GM10847 (cell line): Measurements from ENCODE around the gene SCYL3.

Experiments
- POLR2A ChIP-seq: IDR thresholded peaks from 2 replicates; pipeline ENCODE4 v1.6.1; 2011; ENCODE audit not compliant: insufficient read length; ENCODE audit errors: extremely low read depth

Gene SCYL3, protein sequence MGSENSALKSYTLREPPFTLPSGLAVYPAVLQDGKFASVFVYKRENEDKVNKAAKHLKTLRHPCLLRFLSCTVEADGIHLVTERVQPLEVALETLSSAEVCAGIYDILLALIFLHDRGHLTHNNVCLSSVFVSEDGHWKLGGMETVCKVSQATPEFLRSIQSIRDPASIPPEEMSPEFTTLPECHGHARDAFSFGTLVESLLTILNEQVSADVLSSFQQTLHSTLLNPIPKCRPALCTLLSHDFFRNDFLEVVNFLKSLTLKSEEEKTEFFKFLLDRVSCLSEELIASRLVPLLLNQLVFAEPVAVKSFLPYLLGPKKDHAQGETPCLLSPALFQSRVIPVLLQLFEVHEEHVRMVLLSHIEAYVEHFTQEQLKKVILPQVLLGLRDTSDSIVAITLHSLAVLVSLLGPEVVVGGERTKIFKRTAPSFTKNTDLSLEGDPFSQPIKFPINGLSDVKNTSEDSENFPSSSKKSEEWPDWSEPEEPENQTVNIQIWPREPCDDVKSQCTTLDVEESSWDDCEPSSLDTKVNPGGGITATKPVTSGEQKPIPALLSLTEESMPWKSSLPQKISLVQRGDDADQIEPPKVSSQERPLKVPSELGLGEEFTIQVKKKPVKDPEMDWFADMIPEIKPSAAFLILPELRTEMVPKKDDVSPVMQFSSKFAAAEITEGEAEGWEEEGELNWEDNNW

DNA sequence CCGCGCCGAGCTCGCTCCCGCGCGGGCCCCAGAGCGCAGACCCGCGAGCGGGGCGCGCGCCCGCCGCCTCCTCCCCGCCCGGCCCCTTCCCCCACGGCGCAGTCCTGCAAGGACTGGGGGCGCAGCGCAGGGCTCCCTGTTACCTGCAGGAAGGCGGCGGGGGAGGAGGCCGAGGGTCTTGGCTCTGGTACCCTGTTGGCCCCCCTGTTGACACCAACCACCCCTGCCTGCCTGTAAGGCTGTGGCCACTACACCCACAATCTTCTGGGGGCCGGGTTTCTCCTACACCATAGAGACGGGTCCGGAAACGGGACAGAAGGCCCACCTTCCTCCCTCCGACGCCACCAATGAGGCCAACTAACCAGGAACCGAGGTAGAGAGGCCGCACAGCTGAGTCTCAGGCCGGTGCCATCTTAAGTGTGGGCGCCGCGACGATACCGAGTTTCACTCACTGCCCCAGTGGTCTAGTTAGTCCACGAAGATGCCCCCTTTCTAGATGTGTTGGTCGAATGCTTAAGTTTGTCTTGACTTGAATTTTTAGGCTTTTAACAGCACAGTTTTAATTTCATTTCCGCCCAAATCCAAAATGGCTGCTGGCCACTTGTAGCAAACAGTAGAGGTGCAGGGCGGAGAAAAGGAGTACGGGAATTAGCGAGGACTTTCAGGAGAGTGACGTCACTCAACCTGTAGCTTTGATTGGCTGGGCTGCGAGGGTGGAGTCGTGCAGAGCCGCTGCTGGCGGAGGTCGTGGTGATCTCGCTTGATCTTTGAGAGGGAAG is at the start of gene SCYL3:
TSS of gene SCYL3 (minus strand) at position 252 of the 779 bp plus-strand sequence. CDS start 5,056 bp downstream, outside the sequence.
- peak; percentile 82 for TF ChIP-seq POLR2A

DNA sequence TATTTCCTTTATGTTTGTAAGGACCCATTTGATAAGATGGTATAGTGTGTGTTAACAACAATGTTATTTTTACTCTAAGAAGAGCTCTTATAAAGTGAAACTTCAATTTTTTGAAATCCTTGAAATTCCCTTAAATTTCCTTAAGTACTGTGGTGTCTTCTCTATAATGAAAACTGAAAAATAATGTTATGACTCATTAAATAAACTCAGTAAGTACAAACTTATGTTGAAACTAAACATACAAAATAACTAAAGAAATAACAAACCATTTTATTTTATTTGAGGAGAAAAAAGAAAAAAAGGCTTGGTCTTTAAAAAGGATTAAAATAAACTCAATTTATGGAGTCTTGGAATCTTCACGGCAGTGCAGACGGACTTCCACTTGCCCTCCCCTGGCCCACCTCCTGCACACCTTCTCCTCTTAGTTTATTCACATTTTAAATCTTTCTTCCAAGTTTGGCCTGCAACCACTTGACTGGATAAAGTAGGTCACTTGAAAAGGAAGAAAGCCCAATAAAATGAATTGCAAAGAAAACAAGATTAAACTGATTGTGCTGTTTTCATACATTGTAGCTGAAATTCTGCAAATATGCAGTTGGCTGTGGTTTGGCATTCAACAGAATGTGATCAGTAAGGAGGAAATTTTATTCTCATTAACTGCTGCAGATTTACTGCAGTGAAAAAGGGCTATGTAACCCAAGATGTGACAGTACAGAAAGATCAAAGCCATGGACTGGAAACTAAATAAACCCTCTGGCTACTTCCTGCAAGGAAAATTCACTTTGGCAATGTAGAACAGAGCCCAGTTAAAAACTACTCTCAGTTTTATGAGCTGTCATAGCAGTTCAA is 48.5 kb upstream of the SCYL3 start:
- no peak for TF ChIP-seq POLR2A

DNA sequence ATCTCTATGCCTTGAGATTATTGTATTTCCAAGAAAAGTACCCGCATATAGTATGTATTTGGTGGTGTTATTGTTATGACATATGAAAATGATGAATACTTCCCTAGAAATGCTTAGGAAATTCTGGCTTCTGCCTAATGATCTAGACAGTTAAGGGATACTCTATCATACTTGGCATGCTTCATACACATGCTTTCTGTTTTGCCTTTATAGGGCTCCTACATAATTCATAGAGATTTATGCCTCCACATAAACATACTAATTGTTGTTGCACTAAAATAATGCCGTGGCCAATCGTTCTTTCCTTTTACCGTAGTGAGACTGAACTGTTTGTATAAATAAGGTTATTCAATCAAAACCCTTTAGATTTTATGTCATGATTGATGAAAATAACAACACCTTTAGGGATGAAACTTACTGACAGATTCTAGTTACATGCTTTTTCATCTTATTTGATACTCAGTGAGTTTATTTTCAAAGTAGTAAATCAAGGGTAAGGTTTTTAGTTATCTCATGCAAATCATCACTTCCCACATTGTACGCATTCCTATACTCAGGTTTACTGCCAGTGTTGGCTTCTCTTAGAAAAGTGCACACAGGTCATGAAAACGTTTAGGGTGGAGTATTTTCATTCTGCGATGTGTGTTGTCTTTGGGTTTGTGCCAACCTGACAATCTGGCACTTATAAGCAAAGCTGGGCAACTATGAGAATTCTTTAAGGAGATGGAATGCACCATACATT is 40.5 kb upstream of the SCYL3 start:
- no peak for TF ChIP-seq POLR2A

DNA sequence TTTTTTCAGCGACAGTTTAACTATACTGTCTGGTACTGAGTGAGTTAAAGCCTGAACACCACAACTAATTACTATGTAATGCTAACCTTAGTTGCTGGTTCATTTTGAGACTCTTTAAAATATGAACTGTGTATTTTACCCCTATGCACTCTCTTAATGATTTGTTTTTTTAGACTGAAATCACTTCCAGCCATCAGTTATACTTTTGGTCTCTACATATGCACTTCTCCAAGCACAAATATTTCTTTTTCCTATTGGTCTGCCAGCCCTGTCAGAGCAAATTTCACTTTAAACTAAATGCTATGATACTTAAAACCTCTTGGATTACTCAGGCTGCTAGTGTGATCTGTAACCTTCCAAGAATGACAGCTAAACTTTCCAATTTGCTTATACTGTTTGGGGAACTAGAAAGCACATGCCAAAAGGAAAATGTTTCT is 38.1 kb upstream of the SCYL3 start:
- no peak for TF ChIP-seq POLR2A

DNA sequence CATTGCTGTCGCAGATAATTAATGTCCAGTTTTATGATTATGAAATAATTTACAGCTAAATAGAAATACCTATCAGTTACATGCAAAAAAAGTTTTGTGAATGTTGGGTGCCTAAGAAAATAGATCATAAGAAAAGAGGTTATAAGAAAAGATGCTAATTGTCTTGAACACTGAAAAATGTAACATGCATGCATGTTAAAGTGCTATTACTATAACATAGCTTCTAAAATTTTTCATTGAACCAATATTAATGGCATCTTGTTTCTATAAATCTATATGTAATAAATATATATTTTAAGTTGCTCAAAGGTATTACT is 35.5 kb upstream of the SCYL3 start:
- TF ChIP-seq POLR2A: no peak

DNA sequence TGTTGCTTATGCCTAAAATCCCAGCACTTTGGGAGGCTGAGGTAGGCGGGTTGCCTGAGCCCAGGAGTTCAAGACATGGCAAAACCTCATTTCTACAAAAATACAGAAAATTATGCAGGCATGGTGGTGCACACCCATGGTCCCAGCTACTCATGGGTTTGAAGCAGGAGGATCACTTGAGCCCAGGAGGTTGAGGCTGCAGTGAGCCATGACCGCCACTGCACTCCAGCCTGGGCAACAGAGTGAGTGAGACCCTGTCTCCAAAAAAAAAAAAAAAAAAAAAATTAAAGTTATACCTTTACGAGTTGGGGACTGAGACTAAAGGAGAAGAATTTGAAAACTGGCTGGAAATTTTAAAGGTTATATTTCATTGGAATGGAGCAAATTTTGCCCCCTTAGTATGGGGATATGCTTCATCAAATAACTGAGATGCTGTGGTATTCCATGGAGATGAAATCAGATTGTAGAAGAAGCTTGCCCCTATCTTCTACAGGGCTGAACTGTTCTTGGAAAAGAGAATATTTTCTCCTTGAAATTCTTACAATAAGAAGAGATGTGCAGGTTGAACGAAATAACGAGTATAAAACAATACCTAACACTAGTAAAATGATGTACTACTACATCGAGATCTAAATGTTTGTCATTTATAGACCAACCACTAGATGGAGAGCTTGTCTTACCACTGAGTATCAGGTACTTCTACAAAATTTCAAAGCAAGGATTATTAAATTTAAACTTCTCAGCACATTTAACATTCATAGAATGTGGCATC is 34.9 kb upstream of the SCYL3 start:
- TF ChIP-seq POLR2A: no peak

DNA sequence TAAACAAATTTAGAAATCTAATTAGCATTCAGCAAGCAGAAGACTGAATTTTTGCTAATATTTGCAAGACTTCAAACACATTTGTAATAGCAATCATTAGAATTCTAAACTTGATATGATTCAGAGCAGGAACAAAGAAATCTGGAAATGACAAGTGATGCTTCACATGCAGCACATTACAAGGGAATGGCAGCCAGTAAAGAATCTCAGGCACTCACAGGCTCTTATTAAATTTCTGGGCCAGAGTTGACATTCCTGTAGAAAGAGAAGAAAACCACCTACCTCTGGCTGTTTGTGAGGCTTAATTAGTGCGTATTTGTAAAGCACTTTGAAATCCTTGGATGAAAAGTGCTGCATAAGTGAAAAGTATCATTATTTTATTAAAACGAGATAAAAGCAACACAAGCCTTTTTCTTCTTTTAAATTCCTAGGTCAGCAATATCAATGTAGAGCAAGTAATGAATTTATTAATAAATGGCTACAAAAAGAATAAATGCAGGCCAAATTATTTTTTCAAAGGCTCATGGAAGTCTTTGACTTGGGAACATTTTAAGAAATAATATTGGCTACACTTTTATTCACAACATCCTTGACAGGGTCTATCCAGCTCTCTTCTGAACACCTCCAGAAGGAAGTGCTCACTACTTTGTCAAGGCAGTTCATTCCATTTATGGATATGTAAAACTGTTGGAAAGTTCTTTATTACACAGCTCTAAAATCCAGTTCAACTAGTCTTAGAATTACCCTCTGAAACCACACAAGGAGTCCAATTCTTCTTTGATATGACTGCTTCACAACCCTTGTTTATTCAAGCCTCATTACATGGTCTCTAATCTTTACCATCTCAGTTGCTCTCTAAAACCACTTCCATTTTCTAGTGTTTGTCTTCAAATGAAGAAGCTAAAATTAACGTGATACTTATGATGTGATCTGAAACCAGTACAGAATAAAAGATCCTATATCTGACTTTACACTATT is 32.1 kb upstream of the SCYL3 start:
- no peak for TF ChIP-seq POLR2A

DNA sequence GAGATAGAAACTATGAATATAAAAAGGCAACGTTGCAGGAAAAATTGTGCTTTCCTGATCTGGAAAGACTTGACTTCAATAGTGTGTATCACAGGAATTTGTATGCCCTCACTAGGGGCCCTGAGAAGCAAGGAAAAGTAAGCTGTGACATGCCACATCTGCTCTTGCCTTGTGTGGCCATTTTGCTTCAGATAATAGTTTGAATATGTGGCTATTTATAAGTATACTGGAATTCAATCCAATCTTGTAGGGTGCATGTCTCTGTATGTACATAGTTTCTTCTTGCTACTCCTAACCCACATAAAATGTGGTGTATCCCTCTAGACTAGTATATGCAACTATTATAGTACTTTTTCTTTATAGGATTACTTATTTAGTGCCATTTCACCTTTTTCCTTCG is 31.1 kb upstream of the SCYL3 start:
- no peak for TF ChIP-seq POLR2A

DNA sequence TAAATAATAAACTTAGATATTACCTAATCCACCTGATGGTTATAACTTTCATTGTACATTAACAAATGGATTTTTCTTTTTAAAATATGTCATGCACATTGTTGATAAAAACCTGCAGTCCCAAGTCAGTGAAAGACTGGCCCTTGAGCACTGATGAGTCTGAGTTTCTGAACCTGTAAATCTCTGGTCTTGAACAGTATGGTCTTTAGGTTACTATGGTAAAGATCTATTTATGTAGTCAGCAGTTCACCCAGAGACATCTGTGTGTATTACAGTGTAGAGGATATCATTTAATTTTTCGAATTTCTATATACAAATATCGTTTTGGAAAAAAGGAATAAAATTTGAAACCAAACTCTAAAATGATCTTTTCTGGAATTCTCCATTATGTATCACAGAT is 30.4 kb upstream of the SCYL3 start:
- TF ChIP-seq POLR2A: no peak

DNA sequence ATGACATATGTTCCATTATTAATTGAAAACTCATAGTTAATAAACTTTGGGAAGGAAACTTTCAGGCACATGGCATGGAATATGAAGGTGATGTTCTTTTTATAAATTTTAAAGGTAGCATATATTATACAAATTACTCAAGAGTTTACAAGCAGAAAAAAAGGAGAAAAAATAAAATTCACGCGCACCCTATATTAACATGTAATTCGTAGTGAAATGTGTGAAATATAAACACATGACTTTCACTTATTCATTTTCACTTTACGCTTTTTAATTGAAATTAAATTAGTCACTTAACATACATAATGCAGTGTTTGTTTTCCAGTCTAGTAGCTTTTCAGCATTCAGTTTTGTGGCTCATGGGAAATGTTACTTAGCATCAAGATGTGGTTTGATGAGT is 27.4 kb upstream of the SCYL3 start:
- no peak for TF ChIP-seq POLR2A

DNA sequence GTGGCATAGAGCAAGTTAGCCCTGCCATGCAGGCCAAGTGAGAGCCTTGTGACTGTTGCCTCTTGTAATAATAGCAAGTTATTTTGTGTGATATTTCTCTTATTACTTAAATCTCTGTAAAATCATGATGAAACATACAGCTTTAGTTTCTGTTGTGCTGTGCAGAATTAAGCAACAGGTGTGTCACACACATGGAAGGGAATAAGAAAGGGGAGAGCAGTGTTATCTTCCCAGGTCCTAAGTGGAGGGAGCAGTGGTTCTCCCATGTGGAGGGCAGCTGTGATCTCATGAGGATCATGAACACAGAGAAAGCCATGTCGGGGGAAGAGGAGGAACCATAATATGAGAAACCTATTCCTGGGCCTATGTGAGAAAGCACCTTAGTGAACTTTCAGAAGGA is 25.2 kb upstream of the SCYL3 start:
- TF ChIP-seq POLR2A: no peak

DNA sequence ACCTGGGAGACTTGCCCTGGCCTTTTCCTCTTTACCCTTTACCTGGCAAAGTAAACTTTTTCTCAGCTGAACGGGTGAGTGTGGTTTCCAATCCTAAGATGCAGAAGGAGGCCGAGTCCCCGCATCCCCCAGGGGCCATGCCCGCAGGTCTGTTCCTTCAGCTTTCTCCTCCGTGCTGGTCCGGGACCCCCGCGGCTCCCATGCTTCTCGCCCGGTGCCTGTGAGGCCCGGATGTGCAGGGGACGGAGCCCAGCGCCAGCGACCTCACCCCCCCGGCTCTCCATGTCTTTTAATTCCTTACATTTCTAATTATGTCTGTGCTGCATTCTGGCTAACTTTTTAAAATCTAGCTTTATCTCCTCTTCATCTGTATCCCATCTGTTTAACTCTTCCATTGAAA is 21.5 kb upstream of the SCYL3 start:
- TF ChIP-seq POLR2A: no peak
